Brain microvascular endothelial cell (primary cell): Measurements from ENCODE around the gene SRRM2.

Source experiments
- DNase-seq: peaks from one replicate; pipeline ENCODE4 v3.0.0-alpha.2; 2020
- H3K27ac ChIP-seq: fragments of 250-450 bp; sonication (Bioruptor Pico); 2 replicates; pipeline ENCODE4 v1.5.1; 2020; ENCODE audit warnings: mild to moderate bottlenecking, moderate library complexity
- H3K27me3 ChIP-seq: fragments of 250-450 bp; sonication (Bioruptor Pico); replicated peaks from 2 replicates; pipeline ENCODE4 v1.5.1; 2020; ENCODE audit warnings: mild to moderate bottlenecking
- H3K36me3 ChIP-seq: fragments of 250-450 bp; sonication (Bioruptor Pico); replicated peaks from 2 replicates; pipeline ENCODE4 v1.5.1; 2020; ENCODE audit warnings: mild to moderate bottlenecking
- H3K4me3 ChIP-seq: 2 replicates; pipeline ENCODE4 v1.5.1; 2011; ENCODE audit warnings: low read depth, mild to moderate bottlenecking, control low read depth, low read length, moderate library complexity
- in situ Hi-C: cut with HindIII; loops from 2 replicates; pipeline ENCODE4 v1.10.0; 2017; ENCODE audit warnings: low sequenced_read_pairs, low pct_ligation_motif_present
- TF ChIP-seq, protein P1 (sequence below): IDR thresholded peaks from 2 replicates; pipeline ENCODE4 v1.5.1; 2011; ENCODE audit warnings: low read depth, mild to moderate bottlenecking, moderate library complexity, low read length, control low read depth, inconsistent platforms; ENCODE audit errors: missing control alignments

Gene SRRM2

DNA sequence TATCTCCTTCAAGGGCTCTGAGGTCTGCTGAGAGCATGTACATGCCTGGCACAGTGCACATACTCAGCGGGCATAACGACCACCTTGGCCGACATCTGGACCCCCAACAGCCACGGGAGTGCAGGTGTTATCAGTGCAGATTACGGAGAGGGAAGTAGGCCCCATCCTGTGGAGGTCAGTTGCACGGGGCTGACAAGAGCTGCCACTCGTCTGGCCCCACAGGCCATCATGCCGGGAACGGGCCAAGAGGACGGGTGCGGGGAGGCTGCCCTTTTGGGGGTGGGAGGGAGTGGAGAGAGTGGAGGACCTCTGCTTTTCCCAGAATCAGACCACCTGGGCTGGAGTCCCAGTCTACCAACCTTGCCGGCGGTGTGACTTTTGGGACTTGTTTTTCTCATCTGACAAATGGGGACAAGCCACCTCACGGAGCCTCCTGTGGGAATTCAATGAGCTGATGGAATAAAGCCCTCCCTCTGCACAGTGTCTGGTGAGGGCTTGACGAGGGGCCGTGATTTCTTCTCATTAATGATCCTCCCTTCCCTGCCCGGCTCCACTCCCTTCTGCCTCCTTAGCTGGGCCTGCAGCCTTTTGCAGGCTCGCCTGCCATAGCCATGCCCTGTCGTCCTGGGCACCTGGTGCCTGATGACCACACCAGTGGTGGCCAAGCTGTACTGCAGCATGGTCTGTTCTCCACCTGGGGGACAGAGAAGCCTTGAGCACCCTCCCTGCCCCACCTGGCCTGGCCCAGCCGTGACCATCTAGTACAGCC lies 30.3 kb downstream of the SRRM2 start:
- TF ChIP-seq, protein P1, sequence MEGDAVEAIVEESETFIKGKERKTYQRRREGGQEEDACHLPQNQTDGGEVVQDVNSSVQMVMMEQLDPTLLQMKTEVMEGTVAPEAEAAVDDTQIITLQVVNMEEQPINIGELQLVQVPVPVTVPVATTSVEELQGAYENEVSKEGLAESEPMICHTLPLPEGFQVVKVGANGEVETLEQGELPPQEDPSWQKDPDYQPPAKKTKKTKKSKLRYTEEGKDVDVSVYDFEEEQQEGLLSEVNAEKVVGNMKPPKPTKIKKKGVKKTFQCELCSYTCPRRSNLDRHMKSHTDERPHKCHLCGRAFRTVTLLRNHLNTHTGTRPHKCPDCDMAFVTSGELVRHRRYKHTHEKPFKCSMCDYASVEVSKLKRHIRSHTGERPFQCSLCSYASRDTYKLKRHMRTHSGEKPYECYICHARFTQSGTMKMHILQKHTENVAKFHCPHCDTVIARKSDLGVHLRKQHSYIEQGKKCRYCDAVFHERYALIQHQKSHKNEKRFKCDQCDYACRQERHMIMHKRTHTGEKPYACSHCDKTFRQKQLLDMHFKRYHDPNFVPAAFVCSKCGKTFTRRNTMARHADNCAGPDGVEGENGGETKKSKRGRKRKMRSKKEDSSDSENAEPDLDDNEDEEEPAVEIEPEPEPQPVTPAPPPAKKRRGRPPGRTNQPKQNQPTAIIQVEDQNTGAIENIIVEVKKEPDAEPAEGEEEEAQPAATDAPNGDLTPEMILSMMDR: no peak
- Histone ChIP-seq H3K27ac (no peak overlapping the region), H3K36me3 (no peaks in the 10 kb centered on the region), H3K27me3 (peaks cover 23% of the 10 kb centered on the region), H3K4me3 (no peak overlapping the region)
- no peak for DNase-seq
- in situ Hi-C loops: no loop called here

DNA sequence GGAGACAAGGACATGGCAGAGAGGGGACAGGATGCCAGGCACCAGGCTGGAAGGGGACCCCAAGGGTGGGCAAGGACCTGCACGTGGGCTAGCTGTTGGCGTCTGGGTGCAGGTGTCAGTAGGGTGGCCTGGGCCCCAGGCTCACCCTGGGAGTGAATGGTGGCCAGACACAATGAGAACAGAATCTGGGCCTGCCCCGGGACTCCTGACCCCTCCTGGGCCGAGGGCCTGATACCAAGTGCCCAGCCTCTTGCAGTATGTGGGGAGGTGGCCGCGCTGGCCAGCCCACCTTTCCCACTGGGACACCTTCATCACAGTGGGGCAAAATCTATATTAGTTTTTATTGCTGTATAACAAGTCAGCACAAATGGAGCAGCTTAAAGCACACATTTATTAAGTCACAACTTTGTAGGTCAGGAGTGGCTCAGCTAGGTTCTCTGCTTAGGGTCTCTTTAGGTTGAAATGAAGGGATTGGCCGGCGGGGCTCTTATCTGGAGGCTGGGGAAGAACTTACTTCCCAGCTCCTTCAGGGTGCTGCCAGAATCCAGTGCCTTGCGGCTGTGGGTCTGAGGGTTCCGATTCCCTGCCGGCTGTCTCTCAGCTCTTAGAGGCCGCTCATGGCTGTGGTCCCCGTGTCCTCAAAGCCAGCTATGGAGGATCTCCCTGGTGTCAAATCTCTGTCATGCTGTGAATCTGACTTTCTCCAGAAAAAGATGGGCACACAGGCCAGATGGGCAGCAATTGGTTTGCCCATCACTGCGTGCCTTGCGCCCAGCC lies 31.3 kb downstream of the SRRM2 start:
- DNase-seq: no peak
- Histone ChIP-seq H3K27ac (no peak overlapping the region), H3K27me3 (peaks cover 27% of the 10 kb centered on the region), H3K36me3 (no peaks in the 10 kb centered on the region), H3K4me3 (no peak overlapping the region)
- in situ Hi-C loops: no loop called here
- TF ChIP-seq, protein P1: no peak

GRCh38 chr16:2784358-2785100 lies 32.1 kb downstream of the SRRM2 start:
- H3K4me3 ChIP-seq: no peak overlapping the region
- no peak for DNase-seq
- in situ Hi-C loops: no loop called here

GRCh38 chr16:2785101-2785991 lies 32.9 kb downstream of the SRRM2 start:
- no peaks in the 10 kb centered on the region for H3K36me3 ChIP-seq
- in situ Hi-C loops: no loop called here
- H3K27me3 ChIP-seq: peaks cover 38% of the 10 kb centered on the region
- DNase-seq: no peak
- no peak overlapping the region for H3K27ac ChIP-seq
- H3K4me3 ChIP-seq: no peak overlapping the region
- TF ChIP-seq, protein P1: peak; percentile 24

More at GRCh38 chr16:2784358-2785100, 32.1 kb downstream of the SRRM2 start:
- TF ChIP-seq, protein P1: no peak
- peaks cover 32% of the 10 kb centered on the region for H3K27me3 ChIP-seq
- H3K36me3 ChIP-seq: no peaks in the 10 kb centered on the region
- no peak overlapping the region for H3K27ac ChIP-seq
